GM23248 (cell line): Measurements from ENCODE around the gene CCDC97.

Experiments
- EZH2 ChIP-seq: fragments of 200-600 bp; sonication (generic); IDR thresholded peaks from 2 replicates; pipeline ENCODE4 v1.6.1; 2018; ENCODE audit warnings: antibody characterized with exemption, mild to moderate bottlenecking; ENCODE audit not compliant: insufficient read depth, poor library complexity, severe bottlenecking
- EZH2phosphoT487 ChIP-seq: fragments of 200-600 bp; sonication (generic); IDR thresholded peaks from 2 replicates; pipeline ENCODE4 v1.6.1; 2018; ENCODE audit warnings: antibody characterized with exemption, moderate library complexity, mild to moderate bottlenecking, low read depth; ENCODE audit not compliant: insufficient read depth

DNA sequence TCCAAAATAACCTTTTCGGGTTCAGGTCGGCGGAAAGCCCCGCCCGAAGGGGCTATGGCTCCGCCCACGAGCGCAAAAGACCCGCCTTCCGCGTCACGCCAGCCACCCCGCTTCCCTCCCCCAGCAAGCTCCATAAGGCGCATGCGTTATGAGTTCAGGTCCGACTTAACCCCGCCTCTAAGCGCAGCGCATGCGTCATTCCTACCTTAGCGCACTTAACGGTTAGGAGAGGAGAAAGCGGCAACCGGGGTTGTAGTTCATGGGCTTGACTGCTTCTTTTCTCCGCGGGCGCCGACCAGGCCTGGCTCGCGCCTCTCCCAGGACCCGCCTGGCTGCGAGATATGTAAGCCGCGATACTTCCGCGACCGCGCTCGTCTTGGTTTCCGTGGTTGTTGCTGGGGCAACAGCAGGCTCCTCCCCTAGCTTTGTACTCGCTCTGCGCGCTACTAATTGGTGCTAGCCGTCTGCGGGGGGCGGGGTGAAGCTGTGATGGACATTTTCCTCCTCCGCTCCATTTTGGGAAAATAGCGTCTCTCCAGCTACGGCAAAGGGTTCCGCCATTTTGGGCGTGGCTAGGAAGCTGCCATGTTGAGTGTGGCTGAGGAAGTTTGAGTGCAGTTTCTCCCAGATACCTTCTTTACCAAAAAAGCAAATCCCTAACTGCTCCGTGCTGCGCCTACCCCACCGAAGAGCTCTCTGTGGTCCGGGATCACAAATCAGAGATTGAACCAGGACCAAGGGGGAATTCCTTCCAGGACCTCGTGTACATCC lies 54.0 kb downstream of the CCDC97 start, which contains the start of gene B9D2:
- TF ChIP-seq EZH2phosphoT487 (no peak), EZH2 (no peak)
